K562 (cell line): ENCODE data around the gene SEPTIN8. TPM values are rescaled to one million over a fixed set of nuclear protein-coding genes. Genes with fewer than 3 reads are reported as not detected.

ENCODE experiments used
- ATAC-seq: fragments of 200-7000 bp; cut with Tn5 transposase; 3 replicates; pipeline ENCODE4 v1.9.1; 2020; ENCODE audit warnings: moderate library complexity
- BruUV-seq: library from RNA; stranded (reverse); fragments of 400-500 nt; replicated peaks from 2 replicates; lab custom pipeline; 2021; lab: Mats Ljungman, UMichigan
- CTCF ChIA-PET: fragments of 300-600 bp; formaldehyde crosslinking; extraction: SDS; loops from one replicate; lab custom pipeline; 2021; ENCODE audit warnings: low intra/inter-chr PET ratio; lab: Yijun Ruan, JAX
- POLR2A ChIA-PET: fragments of 300-600, 350-650 bp; sonication (Branson Sonifier 250); formaldehyde crosslinking; extraction: SDS; loops from one replicate; lab custom pipeline; 2021; ENCODE audit warnings: antibody characterized with exemption, inconsistent platforms; lab: Yijun Ruan, JAX
- DNase-seq, 4 experiments: peaks; one replicate each; pipeline versions ENCODE4 v3.0.0 to v3.0.0-alpha.2; 2011 to 2018; ENCODE audit warnings: low spot score in 3 of 4, mixed read lengths in 3 of 4; ENCODE audit errors: extremely low read depth in 1 of 4
- FAIRE-seq: peaks from 2 replicates; lab custom pipeline; 2011; peaks lifted over from hg19 to GRCh38; lab: Jason Lieb, UNC
- H2AFZ ChIP-seq: 2 replicates; pipeline ENCODE4 v1.6.0; 2011; ENCODE audit warnings: low read depth, low read length, control low read depth, inconsistent platforms
- H3K27ac ChIP-seq: fragments of 200-600 bp; 3 replicates; pipeline ENCODE4 v1.8.0; 2011; ENCODE audit warnings: low read depth, mild to moderate bottlenecking, control low read depth, inconsistent platforms, low read length, moderate library complexity, mixed read lengths; ENCODE audit errors: extremely low read depth
- H3K27me3 ChIP-seq, 2 experiments: fragments of 300-600 bp in 1 of 2; 2 replicates in 1 of 2; 3 replicates in 1 of 2; pipeline versions ENCODE4 v1.6.0 to v1.8.0; 2011; ENCODE audit warnings: inconsistent platforms in 2 of 2, low read length in 2 of 2, mild to moderate bottlenecking in 1 of 2, mixed read lengths in 1 of 2, moderate library complexity in 1 of 2; ENCODE audit not compliant: control insufficient read depth in 2 of 2, insufficient read depth in 2 of 2
- H3K36me3 ChIP-seq: fragments of 300-600 bp; 3 replicates; pipeline ENCODE4 v1.8.0; 2011; ENCODE audit warnings: mild to moderate bottlenecking, low read length, inconsistent platforms; ENCODE audit not compliant: control insufficient read depth, insufficient read depth
- H3K4me1 ChIP-seq, 2 experiments: fragments of 200-600 bp in 1 of 2; replicated peaks in 1 of 2; 2 replicates in 1 of 2; 3 replicates in 1 of 2; pipeline versions ENCODE4 v1.5.1 to v1.8.0; 2011; ENCODE audit warnings: inconsistent platforms in 2 of 2, low read length in 2 of 2, mild to moderate bottlenecking in 1 of 2, mixed read lengths in 1 of 2, moderate library complexity in 1 of 2; ENCODE audit not compliant: control insufficient read depth in 2 of 2, insufficient read depth in 2 of 2
- H3K4me2 ChIP-seq: 2 replicates; pipeline ENCODE4 v1.6.1; 2011; ENCODE audit warnings: low read length, control low read depth, inconsistent platforms, mixed read lengths; ENCODE audit not compliant: insufficient read depth
- H3K4me3 ChIP-seq: fragments of 200-600 bp; sonication (generic), shearing (Covaris generic); 2 replicates; pipeline ENCODE4 v1.5.1; 2016; ENCODE audit warnings: control low read depth, inconsistent platforms
- H3K79me2 ChIP-seq: fragments of 200-600 bp; 3 replicates; pipeline ENCODE4 v1.8.0; 2011; ENCODE audit warnings: low read length, inconsistent platforms; ENCODE audit not compliant: control insufficient read depth, insufficient read depth
- H3K9ac ChIP-seq, 2 experiments: 2 replicates each; pipeline versions ENCODE4 v1.6.0 to v1.6.1; 2011; ENCODE audit warnings: low read depth in 2 of 2, low read length in 2 of 2, control low read depth in 1 of 2, inconsistent platforms in 1 of 2, mild to moderate bottlenecking in 1 of 2, mixed read lengths in 1 of 2; ENCODE audit not compliant: insufficient read depth in 1 of 2
- H3K9me1 ChIP-seq: one replicate; pipeline ENCODE4 v1.6.0; 2011; ENCODE audit warnings: inconsistent platforms, mild to moderate bottlenecking, low read length, moderate library complexity; ENCODE audit not compliant: control insufficient read depth, insufficient read depth
- H3K9me3 ChIP-seq: replicated peaks from 2 replicates; pipeline ENCODE4 v1.5.1; 2011; ENCODE audit warnings: low read depth, low read length, inconsistent platforms; ENCODE audit not compliant: control insufficient read depth, insufficient read depth
- H4K20me1 ChIP-seq: replicated peaks from 2 replicates; pipeline ENCODE4 v1.6.1; 2011; ENCODE audit warnings: low read length, inconsistent platforms, mixed read lengths; ENCODE audit not compliant: control insufficient read depth, insufficient read depth
- CTCF ChIP-seq, 3 experiments: IDR thresholded peaks in 2 of 3; conservative IDR thresholded peaks in 1 of 3; 2 replicates each; pipeline ENCODE4 v1.5.1; 2011 to 2012; ENCODE audit warnings: low read length in 3 of 3, mild to moderate bottlenecking in 3 of 3, control low read depth in 2 of 3, improper control_type of control experiment in 1 of 3, inconsistent platforms in 1 of 3, low read depth in 1 of 3, mixed read lengths in 1 of 3, moderate library complexity in 1 of 3; ENCODE audit not compliant: insufficient read depth in 2 of 3
- CTCFL ChIP-seq: IDR thresholded peaks from 2 replicates; pipeline ENCODE4 v1.6.1; 2011; ENCODE audit warnings: borderline replicate concordance, low read depth, mild to moderate bottlenecking, moderate library complexity, low read length; ENCODE audit not compliant: insufficient read depth, poor library complexity, severe bottlenecking
- EHMT2 ChIP-seq: fragments of 450-650 bp; IDR thresholded peaks from 2 replicates; pipeline ENCODE4 v1.6.1; 2018; ENCODE audit warnings: antibody characterized with exemption
- ETS1 ChIP-seq: conservative IDR thresholded peaks from 2 replicates; pipeline ENCODE4 v1.6.1; 2011; ENCODE audit warnings: low read depth, mild to moderate bottlenecking, low read length; ENCODE audit not compliant: control insufficient read depth
- L3MBTL2 ChIP-seq: fragments of 450-650 bp; IDR thresholded peaks from 2 replicates; pipeline ENCODE4 v1.6.1; 2016; ENCODE audit warnings: mild to moderate bottlenecking, moderate library complexity
- MAX ChIP-seq: sonication (generic); formaldehyde crosslinking; IDR thresholded peaks from 2 replicates; pipeline ENCODE4 v1.9.0; 2022; ENCODE audit warnings: mild to moderate bottlenecking, missing genetic modification reagents
- POLR2H ChIP-seq: IDR thresholded peaks from 2 replicates; pipeline ENCODE4 v1.6.1; 2016; ENCODE audit warnings: missing genetic modification characterization, low read depth, mild to moderate bottlenecking, control low read depth, missing compliant biosample characterization, moderate library complexity
- RFX1 ChIP-seq: fragments of 450-650 bp; IDR thresholded peaks from 2 replicates; pipeline ENCODE4 v1.6.1; 2016; ENCODE audit warnings: mild to moderate bottlenecking, moderate library complexity
- THRAP3 ChIP-seq: fragments of 450-650 bp; IDR thresholded peaks from 2 replicates; pipeline ENCODE4 v1.6.1; 2016; ENCODE audit warnings: mild to moderate bottlenecking, inconsistent platforms, borderline replicate concordance
- ZBTB7A ChIP-seq: IDR thresholded peaks from 2 replicates; pipeline ENCODE4 v1.6.1; 2011; ENCODE audit warnings: low read depth, mild to moderate bottlenecking, low read length, moderate library complexity, borderline replicate concordance; ENCODE audit not compliant: control insufficient read depth
- ZNF197 ChIP-seq: fragments of 200-800 bp; sonication (Bioruptor generic); IDR thresholded peaks from 2 replicates; pipeline ENCODE4 v1.6.1; 2016; ENCODE audit warnings: low read depth, missing genetic modification characterization, missing compliant biosample characterization
- ZZZ3 ChIP-seq: fragments of 450-650 bp; IDR thresholded peaks from 2 replicates; pipeline ENCODE4 v1.6.1; 2016; ENCODE audit warnings: antibody characterized with exemption, mild to moderate bottlenecking, moderate library complexity
- WGBS: fragments of 100-300 bp; shearing (Covaris generic); methylation state at CpG from one replicate; pipeline ENCODE4 v1.1.6; 2016; ENCODE audit warnings: low coverage, mixed read lengths; ENCODE audit not compliant: insufficient coverage; ENCODE audit errors: missing lambda C conversion rate; 5-methylcytosine and 5-hydroxymethylcytosine counted together
- in situ Hi-C: fragments of 300-500 bp; cut with MboI; formaldehyde crosslinking; loops from 4 replicates; pipeline ENCODE4 v1.15.0; 2018; ENCODE audit warnings: inconsistent platforms, mixed read lengths
- intact Hi-C: fragments of 100-400 bp; cut with micrococcal nuclease; formaldehyde crosslinking; loops from 2 replicates; pipeline ENCODE4 v1.14.2; 2022
- polyA plus RNA-seq, 8 experiments: library from polyadenylated mRNA; depleted of rRNA in 4 of 8; stranded (reverse) in 5 of 8; unstranded in 3 of 8; fragments of >200 nt; fragmentation: Nextera tagmentation in 2 of 8; fragmentation: Illumina TruSeq in 1 of 8; extraction: Ambion mirVana in 2 of 8; extraction: Trizol in 1 of 8; gene quantifications; 2 replicates each; pipeline versions ENCODE4 v1.2.1 to v1.2.3, GENCODE V29; 2011 to 2014; ENCODE audit warnings: inconsistent platforms in 1 of 8, missing spikeins in 1 of 8
- total RNA-seq, 7 experiments: library from RNA; depleted of rRNA in 6 of 7; stranded (reverse); fragments of >200 nt in 6 of 7; fragmentation: Illumina TruSeq in 2 of 7; extraction: Trizol in 2 of 7; gene quantifications; 2 replicates each; pipeline versions ENCODE4 v1.2.1 to v1.2.3, GENCODE V29; 2011 to 2021; ENCODE audit warnings: low replicate concordance in 1 of 7
- TF ChIP-seq, protein P1 (sequence below): fragments of 450-650 bp; IDR thresholded peaks from 2 replicates; pipeline ENCODE4 v1.6.1; 2016; ENCODE audit warnings: missing biosample characterization, missing genetic modification characterization
- TF ChIP-seq, protein P2 (sequence below): fragments of 200-800 bp; sonication (Bioruptor generic); IDR thresholded peaks from 2 replicates; pipeline ENCODE4 v1.6.1; 2017; ENCODE audit warnings: missing genetic modification characterization, missing compliant biosample characterization

Gene SEPTIN8
- total and polyA plus RNA-seq, 9 of the 15 experiments (the other 6 are each of a cell fraction or from before 2014, with no cell fraction given) = 19.3 to 142 (median 101) TPM

GRCh38 chr5:132758451-132758850, 18.6 kb downstream of the SEPTIN8 start:
- no peak overlapping the region for H3K4me3 ChIP-seq
- no peak overlapping the region for H3K9ac ChIP-seq
- no peaks in the 10 kb centered on the region for H3K9me3 ChIP-seq
- H3K27me3 ChIP-seq = no peaks in the 10 kb centered on the region
- WGBS = 94% methylated on average over 13 of the region's 13 CpGs
- no TSS peak for BruUV-seq
- no peak for DNase-seq
- H3K4me1 ChIP-seq = peaks cover 0 to 3% of the 10 kb centered on the region in 2 experiments; a peak in 2 of 5 replicates
- FAIRE-seq = no peak
- intact Hi-C loops (loop anchor here (5.0 kb wide), 1 partner anchor 44 kb away; no protein-coding TSS in a partner anchor), in situ Hi-C loops (loop anchor here (5.0 kb wide), 1 partner anchor 69 kb away; no protein-coding TSS in a partner anchor)
- no peaks in the 10 kb centered on the region for H3K9me1 ChIP-seq
- peaks cover 71% of the 10 kb centered on the region for H3K36me3 ChIP-seq
- no peak overlapping the region for H2AFZ ChIP-seq
- no peak overlapping the region for H3K27ac ChIP-seq
- no peaks in the 10 kb centered on the region for H3K79me2 ChIP-seq
- no peaks in the 10 kb centered on the region for H4K20me1 ChIP-seq
- no peak for ATAC-seq
- ChIA-PET POLR2A (interaction anchor here (1.1 to 1.2 kb wide), 2 partner anchors 12 to 98 kb away, joined by 3 read pairs; no protein-coding TSS in a partner anchor), CTCF (no interaction called here)
- no peak overlapping the region for H3K4me2 ChIP-seq
- TF ChIP-seq MAX (no peak), CTCFL (no peak), ETS1 (no peak), RFX1 (no peak), EHMT2 (no peak), ZBTB7A (no peak), CTCF (IDR thresholded peaks at IDR 0.05 in 2 of 3, conservative IDR thresholded peaks at IDR 0.05 in 1 of 3; ENCODE audit: insufficient read depth in 2 of 3, low read depth in 1 of 3, low read length in 3 of 3) (no peak), ZZZ3 (no peak), L3MBTL2 (no peak), THRAP3 (no peak), ZNF197 (CRISPR knock-in tag) (no peak), POLR2H (no peak)
- TF ChIP-seq, protein P1, sequence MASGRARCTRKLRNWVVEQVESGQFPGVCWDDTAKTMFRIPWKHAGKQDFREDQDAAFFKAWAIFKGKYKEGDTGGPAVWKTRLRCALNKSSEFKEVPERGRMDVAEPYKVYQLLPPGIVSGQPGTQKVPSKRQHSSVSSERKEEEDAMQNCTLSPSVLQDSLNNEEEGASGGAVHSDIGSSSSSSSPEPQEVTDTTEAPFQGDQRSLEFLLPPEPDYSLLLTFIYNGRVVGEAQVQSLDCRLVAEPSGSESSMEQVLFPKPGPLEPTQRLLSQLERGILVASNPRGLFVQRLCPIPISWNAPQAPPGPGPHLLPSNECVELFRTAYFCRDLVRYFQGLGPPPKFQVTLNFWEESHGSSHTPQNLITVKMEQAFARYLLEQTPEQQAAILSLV (tag) = no peak
- TF ChIP-seq, protein P2, sequence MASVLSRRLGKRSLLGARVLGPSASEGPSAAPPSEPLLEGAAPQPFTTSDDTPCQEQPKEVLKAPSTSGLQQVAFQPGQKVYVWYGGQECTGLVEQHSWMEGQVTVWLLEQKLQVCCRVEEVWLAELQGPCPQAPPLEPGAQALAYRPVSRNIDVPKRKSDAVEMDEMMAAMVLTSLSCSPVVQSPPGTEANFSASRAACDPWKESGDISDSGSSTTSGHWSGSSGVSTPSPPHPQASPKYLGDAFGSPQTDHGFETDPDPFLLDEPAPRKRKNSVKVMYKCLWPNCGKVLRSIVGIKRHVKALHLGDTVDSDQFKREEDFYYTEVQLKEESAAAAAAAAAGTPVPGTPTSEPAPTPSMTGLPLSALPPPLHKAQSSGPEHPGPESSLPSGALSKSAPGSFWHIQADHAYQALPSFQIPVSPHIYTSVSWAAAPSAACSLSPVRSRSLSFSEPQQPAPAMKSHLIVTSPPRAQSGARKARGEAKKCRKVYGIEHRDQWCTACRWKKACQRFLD = no peak
